ENCODE data around the gene CIDEC.

CIDEC gene

GRCh38 chr3:9891072-9891622, 11.1 kb upstream of the CIDEC start:
- no peak for TF ChIP-seq CTCF (conservative IDR thresholded peaks at IDR 0.05; ENCODE audit: low read length)
- peak overlapping the region; percentile 88 for H3K4me3 ChIP-seq (ENCODE audit: low read length)
- no peak for DNase-seq (ENCODE audit: low read depth)

GRCh38 chr3:9890249-9891071, 10.4 kb upstream of the CIDEC start, which contains the start of gene JAGN1:
Gene JAGN1, plus strand, starts transcription at chr3:9890610. Its CDS starts 113 bp downstream, at chr3:9890723.
- no peak for TF ChIP-seq CTCF (conservative IDR thresholded peaks at IDR 0.05; ENCODE audit: low read length)
- peak; percentile 85 for DNase-seq (ENCODE audit: low read depth)
- H3K4me3 ChIP-seq (ENCODE audit: low read length): peak within 1 kb of the TSS; percentile 88

- DNase-seq (ENCODE audit: low read depth): no peak
- H3K4me3 ChIP-seq (ENCODE audit: low read length): no peak overlapping the region
- no peak for TF ChIP-seq CTCF (conservative IDR thresholded peaks at IDR 0.05; ENCODE audit: low read length)
These were observed 9.4 kb upstream of the CIDEC start for GRCh38 chr3:9889405-9889804.

GRCh38 chr3:9888540-9888939, 8.5 kb upstream of the CIDEC start:
- no peak for TF ChIP-seq CTCF (conservative IDR thresholded peaks at IDR 0.05; ENCODE audit: low read length)
- no peak for DNase-seq (ENCODE audit: low read depth)
- no peak overlapping the region for H3K4me3 ChIP-seq (ENCODE audit: low read length)

GRCh38 chr3:9887480-9887879, 7.4 kb upstream of the CIDEC start:
- DNase-seq (ENCODE audit: low read depth): no peak
- H3K4me3 ChIP-seq (ENCODE audit: low read length): no peak overlapping the region
- no peak for TF ChIP-seq CTCF (conservative IDR thresholded peaks at IDR 0.05; ENCODE audit: low read length)

- no peak for DNase-seq (ENCODE audit: low read depth)
- no peak for TF ChIP-seq CTCF (conservative IDR thresholded peaks at IDR 0.05; ENCODE audit: low read length)
- H3K4me3 ChIP-seq (ENCODE audit: low read length): no peak overlapping the region
These were observed 6.3 kb upstream of the CIDEC start for GRCh38 chr3:9886328-9886727.
